Measurements from ENCODE around the gene FOXO1. TPM values are rescaled to one million over a fixed set of nuclear protein-coding genes. Genes with fewer than 3 reads are reported as not detected.
"Not testable (repeated sequence)": the region's sequence is repeated elsewhere in the genome, so short reads cannot be mapped to it uniquely, and the experiment has no call there.

The FOXO1 gene
- total and polyA plus RNA-seq, 12 donors: 3.4 to 31.2 (median 15.8) TPM

- WGBS, 2 donors: 0% methylated on average over 85 to 117 of the region's 117 CpGs
- H3K27me3 ChIP-seq: no peaks in the 10 kb centered on the region
- H3K36me3 ChIP-seq: no peaks in the 10 kb centered on the region
- H3K9me3 ChIP-seq: no peaks in the 10 kb centered on the region
- peaks cover 0 to 54% (median 49%) of the 10 kb centered on the region in 9 donors for H3K4me1 ChIP-seq
- peak overlapping the region; percentile 95 to 99 (median 98) for H3K27ac ChIP-seq
- DNase-seq: peak; percentile 39 to 60
- peak in 1 of 9 donors; percentile 16 for TF ChIP-seq CTCF (IDR thresholded peaks at IDR 0.05)
- peak in 7 of 8 donors; percentile 3 to 36 (median 14) for ATAC-seq
- H3K4me3 ChIP-seq: peak overlapping the region; percentile 41 to 97 (median 90)
- intact Hi-C loops (cut with DNase I): loop anchor here in 9 of 10 donors (5.0 to 10.0 kb wide), 15 partner anchors 78 to 598 kb away; no protein-coding TSS in a partner anchor
These were observed 1.1 kb downstream of the FOXO1 start for GRCh38 chr13:40665126-40666044.

GRCh38 chr13:40664350-40665125 is 1.9 kb downstream of the FOXO1 start:
- Histone ChIP-seq H3K27me3 (no peaks in the 10 kb centered on the region), H3K9me3 (no peaks in the 10 kb centered on the region), H3K4me1 (peaks cover 0 to 63% (median 55%) of the 10 kb centered on the region in 9 donors), H3K36me3 (no peaks in the 10 kb centered on the region), H3K4me3 (peak overlapping the region; percentile 41 to 97 (median 90)), H3K27ac (peak overlapping the region; percentile 95 to 99 (median 98))
- DNase-seq: peak; percentile 83 to 87
- 0 to 1% methylated on average over 56 to 77 of the region's 77 CpGs for WGBS, 2 donors
- peak; percentile 70 to 85 (median 78) for ATAC-seq
- intact Hi-C loops (cut with DNase I): loop anchor here in 9 of 10 donors (5.0 to 10.0 kb wide), 17 partner anchors 72 to 597 kb away; no protein-coding TSS in a partner anchor
- TF ChIP-seq CTCF (IDR thresholded peaks at IDR 0.05): no peak

- peak overlapping the region; percentile 41 to 97 (median 90) for H3K4me3 ChIP-seq
- DNase-seq, H3K27me3 ChIP-seq, H3K36me3 ChIP-seq, H3K9me3 ChIP-seq: not testable (repeated sequence)
- intact Hi-C loops (cut with DNase I): loop anchor here in 9 of 10 donors (5.0 to 10.0 kb wide), 13 partner anchors 72 to 469 kb away; no protein-coding TSS in a partner anchor
- H3K27ac ChIP-seq: peak overlapping the region; percentile 95 to 99 (median 98)
- 11 to 14% methylated on average over 17 of the region's 17 CpGs for WGBS, 2 donors
- peaks cover 0 to 66% (median 57%) of the 10 kb centered on the region in 9 donors for H3K4me1 ChIP-seq
- peak in 6 of 8 donors; percentile 21 to 61 (median 51) for ATAC-seq
These were observed 2.4 kb downstream of the FOXO1 start for GRCh38 chr13:40664100-40664349.

GRCh38 chr13:40662866-40663265 is 3.6 kb downstream of the FOXO1 start:
- H3K27ac ChIP-seq: peak overlapping the region in 8 of 10 donors; percentile 95 to 99 (median 98)
- intact Hi-C loops (cut with DNase I): loop anchor here in 9 of 10 donors (2.0 to 10.0 kb wide), 14 partner anchors 24 to 468 kb away; no protein-coding TSS in a partner anchor

More at GRCh38 chr13:40662866-40663265, 3.6 kb downstream of the FOXO1 start:
- Histone ChIP-seq H3K9me3 (no peaks in the 10 kb centered on the region), H3K36me3 (no peaks in the 10 kb centered on the region), H3K27me3 (no peaks in the 10 kb centered on the region), H3K4me3 (peak overlapping the region in 9 of 10 donors; percentile 8 to 97 (median 92)), H3K4me1 (peaks cover under 1 to 68% (median 61%) of the 10 kb centered on the region in 9 donors)
- ATAC-seq (no peak), DNase-seq (no peak)
- TF ChIP-seq CTCF (IDR thresholded peaks at IDR 0.05): no peak

Data from heart right ventricle (tissue), 16 donors.